ENCODE measurements around the gene GLIPR1L2. TPM values are rescaled to one million over a fixed set of nuclear protein-coding genes. Genes with fewer than 3 reads are reported as not detected.

The GLIPR1L2 gene
- total RNA-seq, 3 donors from 2014 or later (not counting 1 experiment from before 2014, with no cell fraction given) = 0.75 to 1.7 (median 1.6) TPM

GRCh38 chr12:75414671-75415070 is 23.8 kb downstream of the GLIPR1L2 start:
- Mint-ChIP-seq H3K27ac (no peak overlapping the region), H3K36me3 (no peaks in the 10 kb centered on the region), H3K9me3 (no peaks in the 10 kb centered on the region), H3K4me3 (no peak overlapping the region), H3K4me1 (no peaks in the 10 kb centered on the region), H3K27me3 (ENCODE audit: low read depth in 2 of 2) (peaks cover 0 to 7% of the 10 kb centered on the region in 2 donors)
- no peak overlapping the region for H3K27ac ChIP-seq (ENCODE audit: low read length)
- intact Hi-C loops (cut with micrococcal nuclease) = no loop called here
- H3K36me3 ChIP-seq (ENCODE audit: control insufficient read depth, insufficient read depth, low read length) = no peaks in the 10 kb centered on the region
- H3K9me3 ChIP-seq (ENCODE audit: control insufficient read depth, insufficient read depth, low read length) = no peaks in the 10 kb centered on the region
- TF ChIP-seq, protein P1, sequence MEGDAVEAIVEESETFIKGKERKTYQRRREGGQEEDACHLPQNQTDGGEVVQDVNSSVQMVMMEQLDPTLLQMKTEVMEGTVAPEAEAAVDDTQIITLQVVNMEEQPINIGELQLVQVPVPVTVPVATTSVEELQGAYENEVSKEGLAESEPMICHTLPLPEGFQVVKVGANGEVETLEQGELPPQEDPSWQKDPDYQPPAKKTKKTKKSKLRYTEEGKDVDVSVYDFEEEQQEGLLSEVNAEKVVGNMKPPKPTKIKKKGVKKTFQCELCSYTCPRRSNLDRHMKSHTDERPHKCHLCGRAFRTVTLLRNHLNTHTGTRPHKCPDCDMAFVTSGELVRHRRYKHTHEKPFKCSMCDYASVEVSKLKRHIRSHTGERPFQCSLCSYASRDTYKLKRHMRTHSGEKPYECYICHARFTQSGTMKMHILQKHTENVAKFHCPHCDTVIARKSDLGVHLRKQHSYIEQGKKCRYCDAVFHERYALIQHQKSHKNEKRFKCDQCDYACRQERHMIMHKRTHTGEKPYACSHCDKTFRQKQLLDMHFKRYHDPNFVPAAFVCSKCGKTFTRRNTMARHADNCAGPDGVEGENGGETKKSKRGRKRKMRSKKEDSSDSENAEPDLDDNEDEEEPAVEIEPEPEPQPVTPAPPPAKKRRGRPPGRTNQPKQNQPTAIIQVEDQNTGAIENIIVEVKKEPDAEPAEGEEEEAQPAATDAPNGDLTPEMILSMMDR (IDR thresholded peaks at IDR 0.05) = no peak
- ATAC-seq (no peak), DNase-seq (no peak)
- no peaks in the 10 kb centered on the region for H3K27me3 ChIP-seq (ENCODE audit: control insufficient read depth, insufficient read depth, low read length)
- H3K4me3 ChIP-seq (ENCODE audit: low read length) = no peak overlapping the region
- no CpG with 5 or more reads among the region's 1 CpG for WGBS (ENCODE audit: insufficient coverage)
- H3K4me1 ChIP-seq (ENCODE audit: control insufficient read depth, insufficient read depth, low read length) = no peaks in the 10 kb centered on the region

DNA sequence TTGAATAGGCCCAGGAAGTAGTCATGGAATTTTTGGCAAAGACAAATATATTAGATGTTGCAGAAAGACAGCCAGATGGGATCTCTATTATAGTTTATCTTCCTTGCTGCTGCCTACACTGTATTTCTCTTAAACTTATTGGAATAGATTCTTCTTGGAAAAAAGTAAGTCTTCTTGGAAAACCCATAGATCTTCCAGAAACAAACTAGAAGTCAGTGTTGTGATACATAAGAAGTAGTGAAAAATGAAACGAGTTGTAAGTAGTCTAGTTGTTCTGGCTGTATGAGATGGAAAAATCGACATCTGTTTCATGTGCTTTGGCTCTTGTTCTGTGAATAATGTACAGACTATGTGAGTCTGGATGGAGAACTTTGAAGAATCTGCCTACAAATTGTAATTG is 29.0 kb downstream of the GLIPR1L2 start:
- H3K4me1 ChIP-seq (ENCODE audit: control insufficient read depth, insufficient read depth, low read length) = no peaks in the 10 kb centered on the region

GRCh38 chr12:75427491-75427890 is 36.6 kb downstream of the GLIPR1L2 start:
- no peaks in the 10 kb centered on the region for H3K4me1 Mint-ChIP-seq
- TF ChIP-seq, protein P1 (IDR thresholded peaks at IDR 0.05) = no peak
- no peak overlapping the region for H3K4me3 ChIP-seq (ENCODE audit: low read length)
- DNase-seq (no peak), ATAC-seq (no peak)
- H3K27ac Mint-ChIP-seq = no peak overlapping the region
- no peak overlapping the region for H3K27ac ChIP-seq (ENCODE audit: low read length)
- no peaks in the 10 kb centered on the region for H3K9me3 Mint-ChIP-seq
- H3K27me3 Mint-ChIP-seq (ENCODE audit: low read depth in 2 of 2) = peaks cover 0 to 3% of the 10 kb centered on the region in 2 donors
- intact Hi-C loops (cut with micrococcal nuclease) = no loop called here
- H3K4me3 Mint-ChIP-seq = no peak overlapping the region
- peaks cover 7% of the 10 kb centered on the region for H3K9me3 ChIP-seq (ENCODE audit: control insufficient read depth, insufficient read depth, low read length)
- no peaks in the 10 kb centered on the region for H3K4me1 ChIP-seq (ENCODE audit: control insufficient read depth, insufficient read depth, low read length)
- no CpG with 5 or more reads among the region's 1 CpG for WGBS (ENCODE audit: insufficient coverage)
- H3K36me3 ChIP-seq (ENCODE audit: control insufficient read depth, insufficient read depth, low read length) = no peaks in the 10 kb centered on the region
- H3K27me3 ChIP-seq (ENCODE audit: control insufficient read depth, insufficient read depth, low read length) = no peaks in the 10 kb centered on the region
- peaks cover 7% of the 10 kb centered on the region for H3K36me3 Mint-ChIP-seq

More for the DNA sequence above, 29.0 kb downstream of the GLIPR1L2 start:
- ATAC-seq = no peak
- Mint-ChIP-seq H3K36me3 (peaks cover 6% of the 10 kb centered on the region), H3K27me3 (ENCODE audit: low read depth in 2 of 2) (peaks cover 0 to 5% of the 10 kb centered on the region in 2 donors), H3K9me3 (no peaks in the 10 kb centered on the region), H3K27ac (no peak overlapping the region), H3K4me3 (no peak overlapping the region), H3K4me1 (no peaks in the 10 kb centered on the region)
- Histone ChIP-seq H3K9me3 (ENCODE audit: control insufficient read depth, insufficient read depth, low read length) (no peaks in the 10 kb centered on the region), H3K36me3 (ENCODE audit: control insufficient read depth, insufficient read depth, low read length) (no peaks in the 10 kb centered on the region), H3K27ac (ENCODE audit: low read length) (no peak overlapping the region), H3K4me3 (ENCODE audit: low read length) (no peak overlapping the region), H3K27me3 (ENCODE audit: control insufficient read depth, insufficient read depth, low read length) (no peaks in the 10 kb centered on the region)
- no peak for DNase-seq
- TF ChIP-seq, protein P1 (IDR thresholded peaks at IDR 0.05) = no peak
- 97% methylated on average over 2 of the region's 2 CpGs for WGBS (ENCODE audit: insufficient coverage)
- intact Hi-C loops (cut with micrococcal nuclease) = no loop called here

DNA sequence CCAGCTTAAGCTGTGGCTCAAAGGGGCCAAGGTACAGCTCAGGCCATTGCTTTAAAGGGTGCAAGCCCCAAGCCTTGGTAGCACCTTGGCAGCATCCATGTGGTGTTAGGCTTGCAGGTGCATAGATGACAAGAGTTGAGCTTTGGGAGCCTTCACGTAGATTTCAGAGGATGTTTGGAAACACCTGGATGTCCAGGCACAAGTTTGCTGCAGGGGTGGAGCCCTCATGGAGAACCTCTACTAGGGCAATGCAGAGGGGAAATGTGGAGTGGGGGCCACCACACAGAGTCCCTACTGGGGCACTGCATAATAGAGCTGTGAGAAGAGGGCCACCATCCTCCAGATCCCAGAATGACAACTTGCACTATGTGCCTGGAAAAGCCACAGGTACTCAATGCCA is 37.9 kb downstream of the GLIPR1L2 start:
- intact Hi-C loops (cut with micrococcal nuclease) = no loop called here
- Mint-ChIP-seq H3K27ac (no peak overlapping the region), H3K4me3 (no peak overlapping the region), H3K4me1 (no peaks in the 10 kb centered on the region), H3K27me3 (ENCODE audit: low read depth in 2 of 2) (peaks cover 0 to 3% of the 10 kb centered on the region in 2 donors), H3K9me3 (no peaks in the 10 kb centered on the region), H3K36me3 (peaks cover 7% of the 10 kb centered on the region)
- no peak overlapping the region for H3K27ac ChIP-seq (ENCODE audit: low read length)
- DNase-seq (no peak), ATAC-seq (no peak)
- H3K4me3 ChIP-seq (ENCODE audit: low read length) = no peak overlapping the region
- H3K36me3 ChIP-seq (ENCODE audit: control insufficient read depth, insufficient read depth, low read length) = no peaks in the 10 kb centered on the region
- TF ChIP-seq, protein P1 (IDR thresholded peaks at IDR 0.05) = no peak
- WGBS (ENCODE audit: insufficient coverage) = 96% methylated on average over 1 of the region's 1 CpG
- no peaks in the 10 kb centered on the region for H3K4me1 ChIP-seq (ENCODE audit: control insufficient read depth, insufficient read depth, low read length)
- H3K9me3 ChIP-seq (ENCODE audit: control insufficient read depth, insufficient read depth, low read length) = peaks cover 7% of the 10 kb centered on the region
- H3K27me3 ChIP-seq (ENCODE audit: control insufficient read depth, insufficient read depth, low read length) = no peaks in the 10 kb centered on the region

All from natural killer cell (primary cell).